GM19395 (cell line): ENCODE results near the gene CLASP1.
"Not testable (repeated sequence)": the region's sequence is repeated elsewhere in the genome, so short reads cannot be mapped to it uniquely, and the experiment has no call there.

ENCODE experiments used
- ATAC-seq: cut with Tn5 transposase; IDR thresholded peaks from one replicate; pipeline ENCODE4 v1.9.1; 2021; ENCODE audit warnings: mild to moderate bottlenecking, moderate library complexity; ENCODE audit not compliant: unreplicated experiment

CLASP1 gene

DNA sequence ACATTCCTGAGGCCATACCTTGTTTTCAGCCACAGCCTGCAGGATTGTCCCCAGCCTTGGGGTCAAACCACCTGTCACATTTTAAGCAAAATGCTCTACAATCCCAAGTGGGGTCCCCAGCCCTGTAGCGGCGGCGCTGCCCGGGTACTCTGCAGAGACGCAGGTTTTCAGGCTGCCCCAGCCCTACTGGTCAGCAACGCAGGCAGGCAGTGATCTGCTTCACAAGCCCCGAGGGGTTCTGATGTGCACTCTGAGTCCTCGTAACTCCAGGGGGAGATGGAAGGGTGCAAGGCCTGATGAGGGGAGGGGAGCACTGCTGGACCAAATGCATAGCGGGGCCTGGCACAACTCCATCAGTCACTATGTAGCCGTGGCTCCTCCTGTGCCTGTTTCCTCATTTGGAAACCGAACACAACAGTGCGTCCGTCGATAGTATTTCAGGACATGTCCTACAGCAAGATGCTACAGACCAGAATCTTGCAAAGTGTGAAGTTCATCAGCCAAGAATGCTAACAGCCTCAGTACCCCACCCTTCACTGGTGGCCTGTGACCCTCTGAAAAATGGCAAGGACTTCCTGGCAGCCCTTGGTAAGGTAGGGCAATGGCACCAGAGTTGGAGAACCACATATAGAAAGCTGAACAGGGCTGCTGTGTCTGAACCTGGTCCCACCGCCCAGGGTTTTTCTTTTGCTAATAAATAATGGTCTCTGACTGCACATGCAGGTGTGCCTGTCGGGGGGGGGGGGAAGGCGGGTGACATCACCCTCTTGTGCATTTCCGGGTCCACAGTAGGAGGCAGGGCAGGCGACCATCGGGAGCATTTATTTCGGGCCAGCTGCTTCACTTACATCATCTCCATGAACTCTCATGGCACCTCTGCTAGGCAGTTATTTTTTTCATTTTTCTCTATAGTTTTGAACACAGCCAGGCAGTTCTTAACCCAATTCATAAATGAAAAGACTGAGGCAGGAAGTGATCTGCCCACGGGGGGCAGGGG, 313.7 kb downstream of the CLASP1 start:
- no peak for ATAC-seq

DNA sequence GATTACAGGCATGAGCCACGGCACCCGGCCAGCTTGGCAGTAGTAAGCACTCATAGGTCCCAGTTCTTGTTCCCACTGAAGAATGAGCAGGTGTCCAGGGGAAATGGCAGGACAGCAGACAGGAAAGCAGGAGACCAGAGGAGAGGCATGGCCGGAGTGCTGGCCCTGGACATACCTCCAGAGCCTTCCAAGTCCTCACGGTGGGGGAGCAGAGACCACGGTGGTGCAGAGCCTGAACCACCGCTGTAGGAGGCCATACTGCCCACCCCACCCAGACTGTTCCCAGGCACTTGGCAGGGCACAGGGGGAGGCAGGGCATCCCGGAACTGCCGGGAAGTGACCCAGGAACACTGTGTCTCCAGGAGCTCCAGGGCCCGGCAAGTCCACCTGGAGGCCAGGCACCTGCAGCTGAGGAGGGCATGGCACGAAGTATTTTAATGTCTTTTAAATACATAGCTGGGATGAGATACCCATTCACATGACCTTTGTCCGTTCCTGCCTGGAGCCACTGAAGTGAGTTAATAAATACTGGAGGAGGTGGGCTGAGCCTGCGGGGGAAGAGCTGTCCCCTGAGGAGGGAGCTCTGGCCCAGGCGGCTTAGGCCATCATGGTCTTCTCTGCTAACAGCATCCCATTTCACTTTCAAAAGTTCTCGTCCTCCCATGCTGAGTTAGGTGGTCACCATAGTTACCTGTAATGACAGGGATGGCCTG, 314.5 kb downstream of the CLASP1 start:
- ATAC-seq: no peak

DNA sequence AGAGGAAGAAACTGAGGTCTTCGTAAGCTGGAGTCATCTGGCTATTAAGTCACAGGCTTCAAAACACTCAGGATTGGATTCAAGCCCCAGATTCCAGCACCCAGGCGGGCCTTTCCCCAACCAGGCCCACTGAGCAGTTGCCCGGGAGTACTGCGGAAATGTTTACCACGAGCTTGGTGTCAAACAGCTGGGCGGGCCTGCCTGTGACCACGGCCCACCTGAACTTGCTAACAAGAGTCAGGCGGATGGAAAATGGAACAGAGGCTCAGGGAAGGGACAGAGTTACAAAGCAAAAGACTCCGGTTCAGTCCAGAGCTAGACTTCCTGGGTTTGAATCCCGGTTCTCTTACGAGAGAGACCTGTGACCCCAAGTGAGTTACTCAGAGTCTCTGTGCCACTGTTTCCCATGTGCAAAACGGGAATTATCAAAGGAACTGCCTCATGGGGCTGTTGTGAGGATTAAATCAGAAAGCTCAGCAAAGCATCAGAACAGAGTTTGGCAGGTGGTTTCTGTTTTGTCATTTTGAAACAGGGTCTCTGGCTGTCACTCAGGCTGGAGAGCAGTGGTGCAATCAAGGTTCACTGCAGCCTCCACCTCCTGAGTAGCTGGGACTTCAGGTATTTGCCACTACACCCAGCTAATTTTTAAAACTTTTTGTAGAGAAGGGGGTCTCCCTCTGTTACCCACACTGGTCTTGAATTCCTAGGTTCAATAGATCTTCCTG, 315.3 kb downstream of the CLASP1 start:
- ATAC-seq: peak; percentile 91

DNA sequence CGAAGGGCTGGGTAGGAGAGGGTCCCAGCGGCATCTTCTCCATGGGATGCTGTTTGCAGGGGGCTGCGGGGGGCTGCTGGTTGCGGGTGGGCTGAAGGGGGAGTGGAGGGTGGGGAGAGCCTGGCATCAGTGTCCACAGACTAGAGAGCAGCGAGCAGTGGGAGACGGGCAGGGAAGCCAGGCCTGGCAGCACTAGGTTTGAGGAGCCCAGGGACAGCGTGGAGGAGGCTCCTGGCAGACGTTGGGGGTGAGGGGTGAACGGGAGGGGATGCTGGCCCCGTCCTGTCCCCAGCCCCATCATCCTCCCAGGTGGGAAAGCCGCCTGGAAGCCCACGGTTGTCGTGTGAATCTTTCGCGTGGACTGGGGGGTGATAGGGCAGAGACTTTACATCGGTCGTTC, 316.0 kb downstream of the CLASP1 start:
- ATAC-seq: no peak

DNA sequence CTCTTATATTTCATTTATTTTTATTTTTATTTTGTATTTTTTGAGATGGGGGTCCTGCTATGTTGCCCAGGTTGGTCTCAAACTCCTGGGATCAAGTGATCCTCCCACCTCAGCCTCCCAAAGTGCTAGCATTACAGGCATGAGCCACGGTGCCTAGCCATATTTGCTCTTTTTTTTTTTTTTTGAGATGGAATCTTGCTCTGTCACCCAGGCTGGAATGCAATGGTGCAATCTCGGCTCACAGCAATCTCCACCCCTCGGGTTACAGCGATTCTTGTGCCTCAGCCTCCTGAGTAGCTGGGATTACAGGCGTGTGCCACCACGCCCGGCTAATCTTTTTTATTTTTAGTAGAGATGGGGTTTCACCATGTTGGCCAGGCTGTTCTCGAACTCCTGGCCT, 317.9 kb downstream of the CLASP1 start:
- ATAC-seq: not testable (repeated sequence)

DNA sequence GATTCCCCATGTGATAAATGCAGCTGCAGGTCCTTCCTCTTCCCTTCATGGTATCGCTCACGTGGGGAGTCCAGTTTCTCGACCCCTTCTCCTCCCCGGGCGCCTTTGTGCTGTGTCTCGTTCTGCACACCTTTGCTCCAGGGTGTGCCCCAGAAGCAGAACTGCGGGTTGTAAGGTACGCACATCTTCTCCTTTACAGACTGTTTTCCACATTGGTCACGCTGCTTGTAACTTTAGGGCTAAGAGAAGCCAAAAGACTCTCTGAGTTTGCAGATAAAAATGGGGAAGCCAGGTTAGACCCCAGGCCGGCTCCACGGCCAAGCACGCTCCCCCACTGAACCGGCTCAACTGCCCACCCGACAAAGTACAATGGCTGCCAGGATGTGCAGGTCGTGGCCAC, 318.3 kb downstream of the CLASP1 start:
- ATAC-seq: no peak

DNA sequence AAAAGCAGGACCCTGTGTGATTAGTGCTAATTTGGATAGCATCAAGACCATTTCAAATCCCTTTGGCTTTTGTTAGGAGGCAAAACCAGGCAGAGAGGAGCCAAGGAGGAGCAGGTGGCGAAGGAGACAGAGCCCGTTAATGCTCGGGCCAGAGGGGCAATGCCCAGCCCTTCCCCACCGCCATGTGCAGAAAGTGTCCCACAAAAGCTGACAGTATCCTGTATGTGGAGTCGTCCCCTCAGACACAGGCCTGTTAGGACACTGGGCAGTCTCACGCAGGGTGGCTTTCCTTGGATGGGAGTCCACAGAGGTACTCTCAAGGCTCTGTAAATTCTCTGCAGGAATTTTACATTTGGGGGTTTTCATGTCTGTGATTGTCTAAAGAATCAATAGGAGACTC, 319.5 kb downstream of the CLASP1 start:
- ATAC-seq: no peak

DNA sequence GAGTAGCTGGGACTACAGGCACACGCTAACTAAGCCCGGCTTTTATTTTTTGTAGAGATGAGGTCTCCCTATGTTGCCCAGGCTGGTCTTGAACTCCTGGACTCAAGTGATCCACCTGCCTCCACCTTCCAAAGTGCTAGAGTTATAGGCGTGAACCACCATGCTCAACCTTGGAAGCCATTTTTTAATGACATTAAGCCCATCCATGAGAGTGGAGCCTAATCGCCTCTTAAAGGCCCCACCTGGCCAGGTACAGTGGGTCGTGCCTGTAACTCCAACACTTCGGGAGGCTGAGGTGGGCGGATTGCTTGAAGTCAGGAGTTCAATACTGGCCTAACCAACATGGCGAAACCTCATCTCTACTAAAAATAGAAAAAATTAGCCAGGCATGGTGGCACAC, 322.6 kb downstream of the CLASP1 start:
- ATAC-seq: no peak

DNA sequence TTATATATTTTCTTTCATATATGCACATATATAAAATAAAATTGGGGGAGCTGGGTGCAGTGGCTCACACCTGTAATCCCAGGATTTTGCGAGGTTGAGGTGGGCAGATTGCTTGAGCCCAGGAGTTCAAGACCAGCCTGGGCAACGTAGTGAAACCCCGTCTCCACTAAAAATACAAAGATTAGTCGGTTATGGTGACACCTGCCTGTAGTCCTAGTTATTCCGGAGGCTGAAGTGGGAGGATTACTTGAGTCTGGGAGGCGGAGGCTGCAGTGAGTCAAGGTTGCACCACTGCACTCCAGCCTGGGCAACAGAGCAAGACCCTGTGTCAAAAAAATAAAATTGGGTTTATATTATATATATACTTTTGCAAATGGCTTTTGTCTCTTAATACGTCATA, 324.7 kb downstream of the CLASP1 start:
- ATAC-seq: no peak

DNA sequence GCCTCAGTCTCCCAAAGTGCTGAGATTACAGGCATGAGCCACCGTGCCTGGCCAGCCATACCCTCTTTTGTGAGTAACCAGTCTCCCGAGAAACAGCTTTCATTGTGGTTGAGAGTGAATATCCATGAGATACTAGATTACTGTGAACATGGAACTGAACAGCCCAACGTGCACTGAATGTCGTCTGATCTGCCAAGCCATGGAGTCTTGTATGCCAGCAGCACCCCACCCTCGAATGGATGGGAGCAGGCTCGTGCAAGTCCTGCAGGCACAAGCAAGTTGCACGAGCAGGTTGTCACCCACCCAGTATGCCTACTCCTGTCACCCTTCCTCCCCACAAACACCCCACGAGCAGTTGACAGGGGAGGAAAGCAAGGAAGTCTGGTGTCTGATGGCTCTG, 327.8 kb downstream of the CLASP1 start:
- no peak for ATAC-seq

DNA sequence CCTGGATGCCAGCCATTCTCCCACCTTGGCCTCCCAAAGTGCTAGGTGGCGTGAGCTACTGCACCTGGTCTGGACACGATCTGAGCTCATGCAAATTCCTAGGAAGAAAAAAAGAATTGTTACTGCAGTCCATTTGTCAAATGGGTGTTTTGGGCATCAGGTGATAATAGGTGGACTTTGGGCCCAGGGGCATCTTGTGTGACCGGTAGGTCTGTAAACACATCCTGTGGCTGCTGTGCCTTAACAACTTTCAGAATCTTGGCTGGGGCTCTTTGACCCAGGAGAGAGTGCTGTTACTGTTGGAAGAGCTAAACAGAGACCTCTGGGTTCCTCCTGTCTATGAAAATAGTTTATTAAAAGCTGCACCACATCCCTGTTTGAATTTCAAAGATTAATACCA, 329.3 kb downstream of the CLASP1 start:
- no peak for ATAC-seq

DNA sequence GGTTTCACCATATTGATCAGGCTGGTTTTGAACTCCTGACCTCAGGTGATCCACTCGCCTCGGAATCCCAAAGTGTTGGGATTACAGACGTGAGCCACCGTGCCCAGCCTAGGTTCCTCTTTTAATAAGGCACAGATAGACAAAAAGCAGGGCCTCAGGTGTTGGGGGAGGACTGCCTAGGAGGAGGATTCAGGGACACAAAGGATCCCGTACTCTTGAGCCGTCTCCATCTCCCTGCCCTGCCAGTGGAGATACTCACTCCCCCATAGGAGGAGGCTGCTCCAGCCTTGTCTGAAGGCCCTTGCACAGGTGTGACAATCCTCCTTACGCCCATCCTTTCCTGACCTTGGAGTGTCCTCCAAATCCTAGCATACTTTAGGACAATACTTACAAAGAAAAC, 332.3 kb downstream of the CLASP1 start:
- no peak for ATAC-seq

DNA sequence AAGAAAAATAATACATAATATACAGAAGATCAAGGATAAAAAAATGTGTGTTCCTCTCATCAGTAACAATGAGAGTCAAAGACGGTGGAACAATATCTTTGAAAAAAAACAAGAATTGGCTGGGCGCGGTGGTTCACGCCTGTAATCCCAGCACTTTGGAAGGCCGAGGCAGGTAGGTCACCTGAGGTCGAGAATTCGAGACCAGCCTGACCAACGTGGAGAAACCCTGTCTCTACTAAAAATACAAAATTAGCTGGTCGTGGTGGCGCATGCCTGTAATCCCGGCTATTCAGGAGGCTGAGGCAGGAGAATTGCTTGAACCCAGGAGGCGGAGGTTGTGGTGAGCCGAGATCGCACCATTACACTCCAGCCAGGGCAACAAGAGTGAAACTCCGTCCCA, 335.6 kb downstream of the CLASP1 start:
- ATAC-seq: not testable (repeated sequence)

DNA sequence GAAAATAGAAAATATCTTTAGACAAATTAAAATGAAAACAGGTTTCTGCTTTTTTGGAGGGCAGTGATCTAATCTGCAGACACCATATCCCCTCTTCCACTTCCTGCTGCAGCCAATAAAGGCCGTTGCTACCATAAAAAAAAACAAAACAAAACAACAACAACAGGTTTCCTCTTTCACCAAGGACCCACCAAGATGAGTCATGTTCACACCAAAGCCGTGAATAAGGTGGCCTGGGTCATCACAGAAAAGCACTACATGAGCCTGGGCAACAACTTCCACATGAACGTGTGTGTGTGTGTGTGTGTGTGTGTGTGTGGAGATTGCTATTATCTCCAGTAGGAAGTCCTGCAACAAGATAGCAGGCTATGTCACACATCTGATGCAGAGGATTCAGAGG, 339.5 kb downstream of the CLASP1 start:
- peak; percentile 98 for ATAC-seq

DNA sequence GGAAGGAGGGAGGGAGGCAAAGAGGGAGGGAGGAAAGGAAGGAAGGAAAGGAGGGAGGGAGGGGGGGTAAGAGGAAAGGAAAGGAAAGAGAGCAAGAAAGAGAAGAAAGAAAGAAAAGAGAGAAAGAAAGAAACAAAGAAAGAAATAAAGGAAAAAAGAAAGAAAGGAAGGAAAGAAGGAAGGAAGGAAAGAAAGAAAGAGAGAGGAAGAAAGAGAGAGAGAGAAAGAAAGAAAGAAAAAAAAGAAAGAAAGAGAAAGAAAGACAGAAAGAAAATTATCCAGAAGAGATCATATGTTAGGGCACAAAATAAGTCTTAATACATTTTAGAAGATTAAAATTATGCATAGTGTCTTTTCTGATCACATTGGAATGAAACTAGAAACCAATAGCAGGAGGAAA, 339.9 kb downstream of the CLASP1 start:
- no peak for ATAC-seq

DNA sequence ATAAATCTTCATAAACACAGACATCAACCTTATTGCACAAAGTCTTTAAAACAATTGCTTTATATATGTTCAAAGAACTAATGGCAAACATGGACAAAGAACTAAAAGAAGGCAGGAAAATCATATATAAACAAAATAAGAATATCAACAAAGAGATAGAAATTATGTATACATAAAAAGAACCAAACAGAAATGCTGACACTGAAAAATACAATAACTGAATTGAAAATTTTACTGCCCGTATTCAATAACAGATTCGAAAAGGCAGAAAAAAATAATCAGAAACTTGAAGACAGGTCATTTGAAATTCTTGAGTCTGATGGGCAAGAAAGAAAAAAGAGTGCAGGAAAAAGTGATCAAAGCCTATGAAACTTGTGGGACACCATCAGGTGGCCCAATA, 342.2 kb downstream of the CLASP1 start:
- ATAC-seq: no peak

DNA sequence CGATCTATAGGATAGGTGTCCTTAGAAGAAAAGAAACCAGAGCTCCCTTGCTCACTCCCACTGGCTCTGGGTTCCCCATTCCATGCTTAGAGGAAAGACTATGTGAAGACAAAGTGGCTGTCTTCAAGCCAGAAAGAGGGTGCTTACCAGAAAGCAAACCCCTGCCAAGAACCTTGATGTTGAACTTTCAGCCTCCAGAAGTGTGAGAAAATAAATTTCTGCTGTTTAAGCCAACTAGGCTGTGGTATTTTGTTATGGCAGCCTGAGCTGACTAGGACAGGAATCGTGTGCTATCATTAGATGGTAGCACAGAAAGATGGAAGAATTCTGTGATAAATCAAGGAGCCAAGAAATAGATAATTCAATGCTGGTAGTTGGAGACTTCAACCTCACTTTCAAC, 344.3 kb downstream of the CLASP1 start:
- ATAC-seq: no peak

DNA sequence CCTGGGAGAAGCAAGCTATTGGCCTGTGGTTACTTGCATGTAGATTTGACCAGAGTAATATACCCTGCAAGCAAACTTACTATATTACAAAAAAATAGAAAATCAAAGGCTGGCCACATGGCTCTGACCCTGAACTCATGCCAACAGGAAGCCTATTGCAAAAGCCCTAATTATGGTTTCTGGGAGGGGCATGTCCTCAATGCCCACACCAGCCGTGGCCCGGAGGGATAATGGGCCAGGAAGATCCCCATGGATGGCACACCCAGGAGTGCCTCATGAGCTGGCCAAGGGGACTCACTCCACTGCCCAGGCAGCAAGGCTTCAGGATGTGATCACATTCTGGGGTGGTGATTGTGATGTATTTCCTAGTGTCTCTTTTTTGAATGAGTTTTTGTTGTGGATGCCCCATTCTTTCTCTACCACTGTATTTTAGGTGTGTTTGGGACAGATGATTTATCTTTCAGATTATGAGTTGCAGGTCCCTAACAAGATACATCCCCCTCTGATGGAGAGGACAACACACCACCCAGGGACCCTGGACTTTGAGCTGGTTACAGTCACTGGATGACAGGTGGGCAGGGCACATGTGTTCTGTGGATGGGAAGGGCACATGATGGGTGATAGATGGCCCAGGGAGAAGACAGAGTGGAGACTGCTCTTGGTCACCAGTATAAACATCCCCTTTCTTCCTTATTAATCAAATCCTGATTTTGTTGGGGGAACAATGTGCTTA, 345.6 kb downstream of the CLASP1 start:
- ATAC-seq: no peak

DNA sequence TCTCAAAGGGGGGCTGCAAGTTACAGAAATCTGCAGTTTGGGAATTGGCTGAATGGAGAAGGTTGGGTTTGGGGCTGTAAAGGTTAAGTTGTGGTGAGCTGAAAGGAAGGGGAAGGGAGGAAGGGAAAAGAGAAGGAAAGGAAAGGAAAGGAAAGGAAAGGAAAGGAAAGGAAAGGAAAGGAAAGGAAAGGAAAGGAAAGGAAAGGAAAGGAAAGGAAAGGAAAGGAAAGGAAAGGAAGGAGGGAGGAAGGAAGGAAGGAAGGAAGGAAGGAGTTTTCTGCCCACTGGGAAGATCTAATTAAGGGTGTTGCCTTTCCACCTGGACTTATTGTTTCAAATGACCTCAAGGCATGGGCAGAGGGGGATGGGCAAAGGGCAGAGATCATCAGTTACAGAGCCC, 348.1 kb downstream of the CLASP1 start:
- ATAC-seq: not testable (repeated sequence)

DNA sequence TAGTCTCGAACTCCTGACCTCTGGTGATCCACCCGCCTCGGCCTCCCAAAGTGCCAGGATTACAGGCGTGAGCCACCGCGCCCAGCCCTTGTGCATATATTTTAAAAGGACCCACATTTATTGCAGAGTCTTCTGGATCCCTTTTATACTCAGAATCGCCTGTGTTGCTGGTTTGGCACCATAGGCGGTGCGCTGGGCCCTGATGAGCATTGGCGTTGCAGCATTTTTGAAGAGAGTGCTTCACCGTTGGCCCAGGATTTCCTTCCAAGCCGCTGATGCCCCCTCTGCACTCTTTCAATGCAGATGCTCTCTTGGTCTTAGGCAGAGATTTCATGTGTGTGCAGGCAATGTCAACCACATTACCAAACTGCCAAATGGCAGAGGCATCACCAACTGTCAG, 350.8 kb downstream of the CLASP1 start:
- no peak for ATAC-seq

DNA sequence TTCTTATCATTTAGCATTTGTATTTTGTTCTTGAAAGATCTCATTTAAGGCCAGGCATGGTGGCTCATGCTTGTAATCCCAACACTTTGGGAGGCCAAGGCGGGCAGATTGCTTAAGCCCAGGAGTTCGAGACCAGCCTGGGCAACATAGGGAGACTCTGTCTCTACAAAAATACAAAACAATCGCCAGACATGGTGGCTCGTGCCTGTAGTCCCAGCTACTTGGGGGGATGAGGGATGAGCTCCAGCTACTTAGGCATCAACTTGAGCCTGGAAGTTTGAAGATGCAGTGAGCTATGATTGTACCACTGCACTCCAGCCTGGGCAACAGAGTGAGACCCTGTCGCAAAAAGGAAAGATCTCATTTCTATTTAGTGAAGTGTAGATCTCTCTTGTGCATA, 351.4 kb downstream of the CLASP1 start:
- ATAC-seq: not testable (repeated sequence)
